Daoy (cell line): ENCODE measurements around the gene SLC15A3. TPM values are rescaled to one million over a fixed set of nuclear protein-coding genes. Genes with fewer than 3 reads are reported as not detected.
"Not testable (repeated sequence)": the region's sequence is repeated elsewhere in the genome, so short reads cannot be mapped to it uniquely, and the experiment has no call there.

Source experiments
- DNase-seq: peaks from one replicate; pipeline ENCODE4 v3.0.0-alpha.2; 2015; ENCODE audit warnings: low read depth
- total RNA-seq: library from RNA; depleted of rRNA; stranded (reverse); fragments of >200 nt; shearing (Covaris generic); gene quantifications from 2 replicates; pipeline ENCODE4 v1.2.3, GENCODE V29; 2014

Gene SLC15A3
- total RNA-seq, 1 experiment from 2014 or later = 3.0 TPM

GRCh38 chr11:60914633-60915247 lies 37.2 kb downstream of the SLC15A3 start:
- peak; percentile 50 for DNase-seq

- peak; percentile 91 for DNase-seq
Observed at GRCh38 chr11:60913793-60914632, 38.0 kb downstream of the SLC15A3 start, which contains the start of gene TMEM109. TMEM109 (plus strand) TSS chr11:60914158; CDS start chr11:60919694, 5,536 bp downstream.

- no peak for DNase-seq
Observed at GRCh38 chr11:60912851-60913528, 39.0 kb downstream of the SLC15A3 start.

- DNase-seq = no peak
Observed at GRCh38 chr11:60912223-60912850, 39.6 kb downstream of the SLC15A3 start.

- DNase-seq = no peak
Observed at GRCh38 chr11:60910711-60911380, 41.1 kb downstream of the SLC15A3 start.

GRCh38 chr11:60910281-60910687 lies 41.7 kb downstream of the SLC15A3 start:
- DNase-seq = no peak

GRCh38 chr11:60909680-60910280 lies 42.2 kb downstream of the SLC15A3 start:
- DNase-seq = not testable (repeated sequence)

GRCh38 chr11:60908803-60909202 lies 43.2 kb downstream of the SLC15A3 start:
- no peak for DNase-seq

- peak; percentile 96 for DNase-seq
Observed at GRCh38 chr11:60906132-60906972, 45.6 kb downstream of the SLC15A3 start, which contains the start of gene PRPF19. PRPF19 (minus strand) TSS chr11:60906585; CDS start chr11:60906382, 203 bp downstream.

- peak; percentile 26 for DNase-seq
Observed at GRCh38 chr11:60905551-60906113, 46.3 kb downstream of the SLC15A3 start.

GRCh38 chr11:60905047-60905446 lies 46.9 kb downstream of the SLC15A3 start:
- no peak for DNase-seq

- DNase-seq = no peak
Observed at GRCh38 chr11:60902625-60903024, 49.4 kb downstream of the SLC15A3 start.

- DNase-seq = no peak
Observed at GRCh38 chr11:60900673-60901404, 51.1 kb downstream of the SLC15A3 start.

GRCh38 chr11:60899977-60900376 lies 52.0 kb downstream of the SLC15A3 start:
- no peak for DNase-seq

GRCh38 chr11:60899046-60899936 lies 52.7 kb downstream of the SLC15A3 start:
- DNase-seq = peak; percentile 55

- no peak for DNase-seq
Observed at GRCh38 chr11:60897496-60897895, 54.5 kb downstream of the SLC15A3 start.

- no peak for DNase-seq
Observed at GRCh38 chr11:60895687-60896086, 56.3 kb downstream of the SLC15A3 start.
